Measurements from ENCODE around the gene LHX8. TPM values are rescaled to one million over a fixed set of nuclear protein-coding genes. Genes with fewer than 3 reads are reported as not detected.

Gene LHX8
- polyA plus RNA-seq, 1 donor from 2014 or later = 11.1 TPM

GRCh38 chr1:75115654-75116053, 18.5 kb upstream of the LHX8 start:
- TF ChIP-seq RAD21 (conservative IDR thresholded peaks at IDR 0.05) (no peak), EZH2 (IDR thresholded peaks at IDR 0.05; ENCODE audit: borderline replicate concordance, insufficient read depth, low read length, poor library complexity, severe bottlenecking) (no peak)
- Histone ChIP-seq H3K4me3 (ENCODE audit: low read length) (no peak overlapping the region), H3K27me3 (ENCODE audit: insufficient read depth, low read depth, low read length) (no peaks in the 10 kb centered on the region), H3K9me3 (ENCODE audit: low read length) (no peaks in the 10 kb centered on the region), H4K20me1 (ENCODE audit: insufficient read depth) (no peaks in the 10 kb centered on the region), H3K27ac (ENCODE audit: low read length) (no peak overlapping the region), H2AFZ (ENCODE audit: low read depth, low read length) (no peak overlapping the region), H3K36me3 (ENCODE audit: insufficient read depth, low read length) (no peaks in the 10 kb centered on the region), H3F3A (ENCODE audit: insufficient read depth, low read length, poor library complexity, severe bottlenecking) (no peaks in the 10 kb centered on the region), H3K9me2 (ENCODE audit: insufficient read depth, low read length) (no peaks in the 10 kb centered on the region), H3K79me2 (replicated peaks; ENCODE audit: insufficient read depth, low read length) (no peaks in the 10 kb centered on the region), H3K9ac (ENCODE audit: low read length) (no peak overlapping the region), H3K4me2 (ENCODE audit: low read length) (no peak overlapping the region)

GRCh38 chr1:75123756-75124155, 10.4 kb upstream of the LHX8 start:
- H3K9me3 ChIP-seq (ENCODE audit: low read length) = no peaks in the 10 kb centered on the region
- H3K4me2 ChIP-seq (ENCODE audit: low read length) = no peak overlapping the region
- H3K27me3 ChIP-seq (ENCODE audit: insufficient read depth, low read depth, low read length) = peaks cover 18% of the 10 kb centered on the region
- no peaks in the 10 kb centered on the region for H4K20me1 ChIP-seq (ENCODE audit: insufficient read depth)
- no peak overlapping the region for H3K9ac ChIP-seq (ENCODE audit: low read length)
- H2AFZ ChIP-seq (ENCODE audit: low read depth, low read length) = no peak overlapping the region
- H3K27ac ChIP-seq (ENCODE audit: low read length) = no peak overlapping the region
- H3K9me2 ChIP-seq (ENCODE audit: insufficient read depth, low read length) = no peaks in the 10 kb centered on the region
- no peaks in the 10 kb centered on the region for H3F3A ChIP-seq (ENCODE audit: insufficient read depth, low read length, poor library complexity, severe bottlenecking)
- H3K4me3 ChIP-seq (ENCODE audit: low read length) = no peak overlapping the region
- H3K36me3 ChIP-seq (ENCODE audit: insufficient read depth, low read length) = no peaks in the 10 kb centered on the region
- TF ChIP-seq TAF1 (IDR thresholded peaks at IDR 0.05; ENCODE audit: low read depth) (no peak), MXI1 (conservative IDR thresholded peaks at IDR 0.05; ENCODE audit: poor library complexity, severe bottlenecking) (no peak), POLR2AphosphoS5 (IDR thresholded peaks at IDR 0.05) (no peak), EZH2 (IDR thresholded peaks at IDR 0.05; ENCODE audit: borderline replicate concordance, insufficient read depth, low read length, poor library complexity, severe bottlenecking) (no peak), REST (IDR thresholded peaks at IDR 0.05; ENCODE audit: borderline replicate concordance) (no peak), SMC3 (conservative IDR thresholded peaks at IDR 0.05; ENCODE audit: poor library complexity) (no peak), EP300 (conservative IDR thresholded peaks at IDR 0.05; ENCODE audit: poor library complexity, severe bottlenecking) (no peak), CTCF (IDR thresholded peaks at IDR 0.05; ENCODE audit: poor library complexity, severe bottlenecking) (no peak), RAD21 (conservative IDR thresholded peaks at IDR 0.05) (no peak)
- no peaks in the 10 kb centered on the region for H3K79me2 ChIP-seq (replicated peaks; ENCODE audit: insufficient read depth, low read length)

DNA sequence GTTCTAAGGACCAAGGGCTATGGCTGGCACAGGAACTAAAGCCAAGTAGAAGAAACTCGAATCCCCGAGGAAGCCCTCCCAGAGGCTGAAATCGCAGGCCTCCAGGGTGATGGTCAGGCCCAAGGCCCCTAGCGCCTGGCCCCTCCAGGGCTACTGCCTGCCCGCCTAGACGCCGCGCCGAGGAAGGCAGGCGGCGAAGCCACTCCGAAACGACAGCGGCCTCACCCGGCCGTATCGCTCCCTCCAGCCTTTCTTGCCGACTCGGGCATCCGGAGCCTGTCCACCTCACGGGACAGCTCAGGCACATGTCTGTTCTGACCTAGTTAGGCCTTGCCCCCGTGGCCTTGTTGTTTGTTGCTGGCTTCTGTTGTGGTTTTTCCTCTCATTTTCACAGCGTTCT, 9.7 kb upstream of the LHX8 start:
- H3K27me3 ChIP-seq (ENCODE audit: insufficient read depth, low read depth, low read length) = peaks cover 25% of the 10 kb centered on the region
- no peaks in the 10 kb centered on the region for H3K9me2 ChIP-seq (ENCODE audit: insufficient read depth, low read length)
- no peaks in the 10 kb centered on the region for H3K36me3 ChIP-seq (ENCODE audit: insufficient read depth, low read length)
- no peaks in the 10 kb centered on the region for H4K20me1 ChIP-seq (ENCODE audit: insufficient read depth)
- no peaks in the 10 kb centered on the region for H3K9me3 ChIP-seq (ENCODE audit: low read length)
- H2AFZ ChIP-seq (ENCODE audit: low read depth, low read length) = no peak overlapping the region
- H3F3A ChIP-seq (ENCODE audit: insufficient read depth, low read length, poor library complexity, severe bottlenecking) = no peaks in the 10 kb centered on the region
- no peak overlapping the region for H3K4me3 ChIP-seq (ENCODE audit: low read length)
- no peak overlapping the region for H3K4me2 ChIP-seq (ENCODE audit: low read length)
- H3K27ac ChIP-seq (ENCODE audit: low read length) = no peak overlapping the region
- H3K9ac ChIP-seq (ENCODE audit: low read length) = no peak overlapping the region
- TF ChIP-seq REST (IDR thresholded peaks at IDR 0.05; ENCODE audit: borderline replicate concordance) = no peak
- no peak for TF ChIP-seq TAF1 (IDR thresholded peaks at IDR 0.05; ENCODE audit: low read depth)
- no peak for TF ChIP-seq EZH2 (IDR thresholded peaks at IDR 0.05; ENCODE audit: borderline replicate concordance, insufficient read depth, low read length, poor library complexity, severe bottlenecking)
- no peak for TF ChIP-seq POLR2AphosphoS5 (IDR thresholded peaks at IDR 0.05)
- TF ChIP-seq MXI1 (conservative IDR thresholded peaks at IDR 0.05; ENCODE audit: poor library complexity, severe bottlenecking) = no peak
- TF ChIP-seq CTCF (IDR thresholded peaks at IDR 0.05; ENCODE audit: poor library complexity, severe bottlenecking) = no peak
- no peak for TF ChIP-seq SMC3 (conservative IDR thresholded peaks at IDR 0.05; ENCODE audit: poor library complexity)
- no peak for TF ChIP-seq EP300 (conservative IDR thresholded peaks at IDR 0.05; ENCODE audit: poor library complexity, severe bottlenecking)
- no peak for TF ChIP-seq RAD21 (conservative IDR thresholded peaks at IDR 0.05)
- H3K79me2 ChIP-seq (replicated peaks; ENCODE audit: insufficient read depth, low read length) = no peaks in the 10 kb centered on the region

All from neural cell (in vitro differentiated cells).